Measurements from ENCODE around the gene SYTL3. TPM values are rescaled to one million over a fixed set of nuclear protein-coding genes. Genes with fewer than 3 reads are reported as not detected.

The SYTL3 gene
- total and polyA plus RNA-seq, 9 of the 15 experiments (the other 6 are each of a cell fraction or from before 2014, with no cell fraction given), result 0.04 to 0.46 (median 0.17) TPM; not detected in 1

DNA sequence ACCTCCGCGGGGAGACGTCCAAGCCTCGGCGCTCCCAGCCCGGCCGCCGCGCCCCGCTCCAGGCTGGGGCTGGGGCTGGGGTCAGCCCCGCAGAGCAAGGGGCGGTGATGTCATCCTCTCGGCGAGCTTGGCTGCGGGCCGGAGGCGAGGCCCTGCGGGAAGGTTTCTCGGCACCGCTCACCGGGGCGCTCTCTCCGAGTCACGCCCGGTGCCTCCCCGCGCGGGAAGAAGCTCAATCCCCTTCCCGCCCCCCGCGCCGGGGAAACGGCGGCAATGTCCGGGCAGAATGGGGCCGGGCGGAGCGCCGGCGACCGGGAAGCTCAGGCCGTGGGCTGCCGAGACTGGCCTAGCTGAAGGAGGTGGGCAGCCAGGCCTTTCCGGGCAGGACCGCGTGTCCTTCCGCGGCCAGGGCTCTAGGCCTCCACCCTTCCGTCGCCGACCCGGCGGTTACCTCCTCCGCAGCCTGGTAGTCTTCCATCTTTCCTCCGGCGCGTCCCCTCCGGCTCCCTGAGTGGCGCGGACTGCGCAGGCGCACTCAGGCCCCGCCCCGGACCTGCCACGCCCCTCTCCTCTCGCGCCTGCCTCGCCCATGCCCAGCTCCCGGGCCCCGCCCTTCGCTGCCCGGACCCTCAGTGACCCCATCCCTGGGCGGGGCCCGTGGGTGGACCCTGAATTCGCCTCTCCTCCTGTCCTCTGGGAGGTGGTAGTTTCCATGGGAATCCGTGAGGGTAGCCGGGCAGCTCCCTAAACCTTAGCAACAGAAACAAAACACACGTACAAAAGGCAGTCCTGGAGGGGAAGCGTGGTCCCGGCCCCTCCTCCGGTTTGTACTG is 5.4 kb upstream of the SYTL3 start, which contains the start of gene DYNLT1 (continued):
- TF ChIP-seq, protein P1, sequence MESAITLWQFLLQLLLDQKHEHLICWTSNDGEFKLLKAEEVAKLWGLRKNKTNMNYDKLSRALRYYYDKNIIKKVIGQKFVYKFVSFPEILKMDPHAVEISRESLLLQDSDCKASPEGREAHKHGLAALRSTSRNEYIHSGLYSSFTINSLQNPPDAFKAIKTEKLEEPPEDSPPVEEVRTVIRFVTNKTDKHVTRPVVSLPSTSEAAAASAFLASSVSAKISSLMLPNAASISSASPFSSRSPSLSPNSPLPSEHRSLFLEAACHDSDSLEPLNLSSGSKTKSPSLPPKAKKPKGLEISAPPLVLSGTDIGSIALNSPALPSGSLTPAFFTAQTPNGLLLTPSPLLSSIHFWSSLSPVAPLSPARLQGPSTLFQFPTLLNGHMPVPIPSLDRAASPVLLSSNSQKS (CRISPR knock-in tag; IDR thresholded peaks at IDR 0.05), result no peak
- TF ChIP-seq CXXC5 (CRISPR knock-in tag; IDR thresholded peaks at IDR 0.05), result peak; percentile 79; the same call in 1 of the 2 replicates
- peak; percentile 80; the same call in 1 of the 2 replicates for TF ChIP-seq ZNF766 (CRISPR knock-in tag; conservative IDR thresholded peaks at IDR 0.05)
- TF ChIP-seq TAF1 (IDR thresholded peaks at IDR 0.05; ENCODE audit: control insufficient read depth, extremely low read depth, insufficient read depth, low read length, severe bottlenecking), result peak; percentile 88
- TF ChIP-seq, protein P2, sequence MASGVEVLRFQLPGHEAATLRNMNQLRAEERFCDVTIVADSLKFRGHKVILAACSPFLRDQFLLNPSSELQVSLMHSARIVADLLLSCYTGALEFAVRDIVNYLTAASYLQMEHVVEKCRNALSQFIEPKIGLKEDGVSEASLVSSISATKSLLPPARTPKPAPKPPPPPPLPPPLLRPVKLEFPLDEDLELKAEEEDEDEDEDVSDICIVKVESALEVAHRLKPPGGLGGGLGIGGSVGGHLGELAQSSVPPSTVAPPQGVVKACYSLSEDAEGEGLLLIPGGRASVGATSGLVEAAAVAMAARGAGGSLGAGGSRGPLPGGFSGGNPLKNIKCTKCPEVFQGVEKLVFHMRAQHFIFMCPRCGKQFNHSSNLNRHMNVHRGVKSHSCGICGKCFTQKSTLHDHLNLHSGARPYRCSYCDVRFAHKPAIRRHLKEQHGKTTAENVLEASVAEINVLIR (CRISPR knock-in tag; IDR thresholded peaks at IDR 0.05), result no peak
- no peak for TF ChIP-seq DDX20 (tag; IDR thresholded peaks at IDR 0.05; ENCODE audit: low read depth)
- no peak for TF ChIP-seq MBD2 (IDR thresholded peaks at IDR 0.05; ENCODE audit: borderline replicate concordance, low read depth)
- peak in 1 of 2 experiments; percentile 38; a peak in 1 of 4 replicates for TF ChIP-seq CSDE1 (IDR thresholded peaks at IDR 0.05)
- TF ChIP-seq, protein P3, sequence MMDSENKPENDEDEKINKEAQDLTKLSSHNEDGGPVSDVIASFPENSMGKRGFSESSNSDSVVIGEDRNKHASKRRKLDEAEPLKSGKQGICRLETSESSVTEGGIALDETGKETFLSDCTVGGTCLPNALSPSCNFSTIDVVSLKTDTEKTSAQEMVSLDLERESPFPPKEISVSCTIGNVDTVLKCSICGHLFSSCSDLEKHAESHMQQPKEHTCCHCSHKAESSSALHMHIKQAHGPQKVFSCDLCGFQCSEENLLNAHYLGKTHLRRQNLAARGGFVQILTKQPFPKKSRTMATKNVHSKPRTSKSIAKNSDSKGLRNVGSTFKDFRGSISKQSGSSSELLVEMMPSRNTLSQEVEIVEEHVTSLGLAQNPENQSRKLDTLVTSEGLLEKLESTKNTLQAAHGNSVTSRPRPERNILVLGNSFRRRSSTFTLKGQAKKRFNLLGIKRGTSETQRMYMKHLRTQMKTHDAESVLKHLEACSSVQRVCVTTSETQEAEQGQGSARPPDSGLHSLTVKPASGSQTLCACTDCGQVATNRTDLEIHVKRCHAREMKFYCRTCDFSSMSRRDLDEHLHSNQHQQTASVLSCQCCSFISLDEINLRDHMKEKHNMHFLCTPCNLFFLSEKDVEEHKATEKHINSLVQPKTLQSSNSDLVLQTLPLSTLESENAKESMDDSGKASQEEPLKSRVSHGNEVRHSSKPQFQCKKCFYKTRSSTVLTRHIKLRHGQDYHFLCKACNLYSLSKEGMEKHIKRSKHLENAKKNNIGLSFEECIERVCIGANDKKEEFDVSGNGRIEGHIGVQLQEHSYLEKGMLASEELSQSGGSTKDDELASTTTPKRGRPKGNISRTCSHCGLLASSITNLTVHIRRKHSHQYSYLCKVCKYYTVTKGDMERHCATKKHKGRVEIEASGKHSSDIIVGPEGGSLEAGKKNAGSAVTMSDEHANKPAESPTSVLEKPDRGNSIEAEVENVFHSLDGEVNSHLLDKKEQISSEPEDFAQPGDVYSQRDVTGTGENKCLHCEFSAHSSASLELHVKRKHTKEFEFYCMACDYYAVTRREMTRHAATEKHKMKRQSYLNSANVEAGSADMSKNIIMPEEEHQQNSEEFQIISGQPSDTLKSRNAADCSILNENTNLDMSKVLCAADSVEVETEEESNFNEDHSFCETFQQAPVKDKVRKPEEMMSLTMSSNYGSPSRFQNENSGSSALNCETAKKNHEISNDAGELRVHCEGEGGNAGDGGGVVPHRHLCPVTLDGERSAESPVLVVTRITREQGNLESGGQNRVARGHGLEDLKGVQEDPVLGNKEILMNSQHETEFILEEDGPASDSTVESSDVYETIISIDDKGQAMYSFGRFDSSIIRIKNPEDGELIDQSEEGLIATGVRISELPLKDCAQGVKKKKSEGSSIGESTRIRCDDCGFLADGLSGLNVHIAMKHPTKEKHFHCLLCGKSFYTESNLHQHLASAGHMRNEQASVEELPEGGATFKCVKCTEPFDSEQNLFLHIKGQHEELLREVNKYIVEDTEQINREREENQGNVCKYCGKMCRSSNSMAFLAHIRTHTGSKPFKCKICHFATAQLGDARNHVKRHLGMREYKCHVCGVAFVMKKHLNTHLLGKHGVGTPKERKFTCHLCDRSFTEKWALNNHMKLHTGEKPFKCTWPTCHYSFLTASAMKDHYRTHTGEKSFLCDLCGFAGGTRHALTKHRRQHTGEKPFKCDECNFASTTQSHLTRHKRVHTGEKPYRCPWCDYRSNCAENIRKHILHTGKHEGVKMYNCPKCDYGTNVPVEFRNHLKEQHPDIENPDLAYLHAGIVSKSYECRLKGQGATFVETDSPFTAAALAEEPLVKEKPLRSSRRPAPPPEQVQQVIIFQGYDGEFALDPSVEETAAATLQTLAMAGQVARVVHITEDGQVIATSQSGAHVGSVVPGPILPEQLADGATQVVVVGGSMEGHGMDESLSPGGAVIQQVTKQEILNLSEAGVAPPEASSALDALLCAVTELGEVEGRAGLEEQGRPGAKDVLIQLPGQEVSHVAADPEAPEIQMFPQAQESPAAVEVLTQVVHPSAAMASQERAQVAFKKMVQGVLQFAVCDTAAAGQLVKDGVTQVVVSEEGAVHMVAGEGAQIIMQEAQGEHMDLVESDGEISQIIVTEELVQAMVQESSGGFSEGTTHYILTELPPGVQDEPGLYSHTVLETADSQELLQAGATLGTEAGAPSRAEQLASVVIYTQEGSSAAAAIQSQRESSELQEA (IDR thresholded peaks at IDR 0.05; ENCODE audit: low read depth), result no peak
- no peak for TF ChIP-seq SMARCA5 (IDR thresholded peaks at IDR 0.05)
- TF ChIP-seq MIER1 (IDR thresholded peaks at IDR 0.05; ENCODE audit: low read depth), result no peak
- peak; percentile 79 for TF ChIP-seq SAP30 (IDR thresholded peaks at IDR 0.05; ENCODE audit: borderline replicate concordance, insufficient read depth, low read depth, low read length, poor library complexity, severe bottlenecking)
- peak; percentile 99 for TF ChIP-seq POLR2G (IDR thresholded peaks at IDR 0.05; ENCODE audit: low read depth, low read length)
- TF ChIP-seq HEY1 (CRISPR knock-in tag; IDR thresholded peaks at IDR 0.05; ENCODE audit: borderline replicate concordance), result no peak
- TF ChIP-seq ZNF253 (CRISPR knock-in tag; conservative IDR thresholded peaks at IDR 0.05), result no peak
- peak; percentile 49; the same call in 1 of the 2 replicates for TF ChIP-seq ZSCAN29 (IDR thresholded peaks at IDR 0.05)
- TF ChIP-seq SMAD2 (IDR thresholded peaks at IDR 0.05; ENCODE audit: low read depth, low read length), result no peak
- TF ChIP-seq GTF2A2 (tag; IDR thresholded peaks at IDR 0.05), result no peak

All from K562 (cell line).